GM21737 (cell line): ENCODE results near the gene HTRA3.
"Not testable (repeated sequence)": the region's sequence is repeated elsewhere in the genome, so short reads cannot be mapped to it uniquely, and the experiment has no call there.

Experiments used
- ATAC-seq: cut with Tn5 transposase; IDR thresholded peaks from one replicate; pipeline ENCODE4 v1.9.1; 2021; ENCODE audit warnings: mild to moderate bottlenecking, moderate library complexity; ENCODE audit not compliant: unreplicated experiment

The HTRA3 gene

GRCh38 chr4:8336412-8337075, 67.0 kb downstream of the HTRA3 start:
- ATAC-seq: no peak

- no peak for ATAC-seq
Measured at GRCh38 chr4:8338351-8338961, 68.9 kb downstream of the HTRA3 start.

- ATAC-seq: no peak
Measured at GRCh38 chr4:8340781-8341241, 71.3 kb downstream of the HTRA3 start.

GRCh38 chr4:8341281-8341680, 71.7 kb downstream of the HTRA3 start:
- not testable (repeated sequence) for ATAC-seq

DNA sequence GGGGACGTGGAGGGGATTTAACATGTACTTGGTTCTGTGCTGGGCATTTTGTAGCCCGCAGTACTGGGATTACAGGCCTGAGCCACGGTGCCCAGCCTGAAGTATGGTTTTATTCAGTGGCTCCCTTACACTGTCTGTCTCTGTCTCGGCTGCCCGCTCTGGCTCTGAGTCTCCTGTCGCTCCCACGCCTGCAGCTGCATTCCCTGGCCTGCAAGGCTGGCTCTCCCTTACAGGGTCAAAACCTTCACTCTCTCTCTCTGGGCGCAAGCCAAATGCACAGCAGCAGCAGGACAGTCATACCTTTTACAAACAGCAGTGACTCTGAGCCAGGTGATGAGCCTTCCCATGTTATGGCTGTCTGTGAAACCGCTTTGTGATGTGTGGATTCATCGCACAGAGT, 72.1 kb downstream of the HTRA3 start:
- no peak for ATAC-seq

GRCh38 chr4:8342651-8343261, 73.2 kb downstream of the HTRA3 start:
- ATAC-seq: no peak

DNA sequence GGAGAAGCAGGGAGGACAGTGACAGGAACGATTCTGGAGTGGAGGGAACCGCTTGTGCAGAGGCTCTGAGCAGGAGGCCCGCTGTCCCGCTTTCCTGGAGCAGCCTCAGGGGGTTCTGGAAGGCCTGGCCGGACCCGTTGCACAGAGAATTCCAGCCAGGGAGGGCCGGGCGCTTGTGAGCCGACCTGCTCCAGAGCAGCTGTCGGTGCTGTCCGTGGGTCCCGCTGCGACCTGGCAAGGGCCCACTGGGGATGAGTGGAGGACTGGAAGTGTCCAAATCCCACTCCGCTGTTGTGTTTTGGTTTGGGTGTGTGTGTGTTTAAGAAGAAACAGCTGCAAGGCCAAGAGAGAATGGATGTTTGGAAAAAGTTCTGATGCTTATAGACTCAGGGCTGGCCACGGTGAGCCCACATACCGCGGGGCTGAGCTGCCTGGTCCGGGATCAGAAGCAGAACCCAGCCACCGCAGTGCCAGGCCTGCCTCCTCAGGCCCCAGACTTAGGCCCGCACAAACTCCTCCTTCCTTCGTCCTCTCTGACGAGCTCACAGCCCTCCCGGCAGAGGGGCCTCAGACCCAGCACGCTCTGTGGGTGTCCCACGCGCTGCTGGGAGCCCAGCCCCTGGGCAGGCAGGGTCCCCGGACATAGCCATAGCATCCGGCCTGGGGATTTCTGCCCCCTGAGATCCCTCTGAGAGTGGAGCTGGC, 73.9 kb downstream of the HTRA3 start:
- no peak for ATAC-seq

DNA sequence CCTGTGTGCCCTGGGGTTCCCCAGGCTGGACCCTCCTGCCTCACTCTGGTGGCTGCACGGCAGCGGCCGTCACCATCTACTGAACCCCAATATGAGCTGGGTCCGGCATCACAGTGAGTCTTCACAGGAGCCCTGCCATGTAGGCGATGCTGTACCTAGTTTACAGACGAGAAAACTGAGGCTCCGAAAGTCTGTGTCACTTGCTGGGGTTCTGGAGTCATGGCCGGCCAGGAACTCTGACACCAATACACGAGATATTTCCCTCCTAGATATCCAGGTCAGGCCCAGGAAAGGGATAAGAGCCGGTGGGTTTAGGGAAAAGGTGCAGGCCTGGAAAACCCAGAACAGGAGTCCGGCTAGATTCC, 74.4 kb downstream of the HTRA3 start:
- no peak for ATAC-seq

DNA sequence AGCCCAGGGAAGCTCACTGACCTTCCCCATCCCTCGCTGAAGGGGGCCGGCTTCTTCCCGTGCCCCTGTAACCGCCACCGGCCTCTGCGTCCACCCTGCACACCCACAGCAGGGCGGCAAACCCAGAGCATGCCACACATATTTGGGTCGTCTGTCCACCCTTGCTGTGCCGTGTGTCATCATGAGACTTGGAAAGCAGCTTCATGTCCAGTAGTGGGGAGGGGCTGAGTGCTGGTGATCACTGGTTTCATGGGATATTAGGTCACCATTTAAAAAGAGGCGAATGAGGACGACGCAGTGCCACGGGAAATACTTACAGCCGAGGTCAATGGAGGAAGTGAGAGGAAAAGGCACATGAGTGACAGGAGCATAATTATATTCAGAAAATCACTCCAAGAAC, 74.8 kb downstream of the HTRA3 start:
- ATAC-seq: no peak

DNA sequence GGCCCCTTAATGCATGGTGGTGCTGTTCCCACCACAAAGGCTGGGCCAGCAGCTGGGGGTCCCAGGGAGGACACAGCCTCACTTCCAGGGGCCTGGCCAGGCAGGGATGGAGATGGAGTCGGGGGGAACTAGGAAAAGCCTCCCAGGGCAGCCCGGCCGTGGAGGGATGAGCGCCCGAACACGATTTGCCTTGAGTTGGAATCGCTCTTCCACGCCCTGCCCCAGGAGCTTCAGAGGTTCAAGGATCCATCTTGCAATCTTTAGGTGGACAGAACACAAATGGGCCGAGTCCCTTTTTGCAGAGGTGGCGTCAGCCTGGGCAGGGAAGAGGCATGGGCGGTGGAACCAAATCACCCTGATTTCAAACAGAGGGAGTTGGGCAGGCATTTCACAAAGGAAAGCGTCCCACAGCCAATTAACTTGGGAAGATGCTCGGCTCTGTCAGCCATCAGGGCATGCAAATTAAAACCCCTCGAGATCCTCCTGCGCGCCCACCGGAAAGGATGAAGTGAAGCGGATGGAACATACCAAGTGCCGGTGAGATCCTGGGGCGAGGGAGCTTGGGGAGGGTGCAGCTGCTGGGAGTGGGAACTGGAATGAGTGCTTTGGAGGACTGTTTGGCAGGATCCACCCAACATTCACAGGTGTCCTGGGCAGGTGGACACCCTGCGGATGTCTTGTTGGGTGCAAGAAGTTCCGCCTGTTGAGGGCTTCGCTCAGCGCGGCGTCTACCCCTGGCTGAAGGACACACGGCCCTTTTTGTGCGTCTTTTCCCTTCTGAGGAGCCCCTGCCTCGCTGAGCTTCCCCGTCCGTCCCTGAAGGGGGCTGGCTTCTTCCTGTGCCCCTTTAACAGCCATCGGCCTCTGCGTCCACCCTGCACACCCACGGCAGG, 75.7 kb downstream of the HTRA3 start:
- ATAC-seq: no peak

- no peak for ATAC-seq
Measured at GRCh38 chr4:8345946-8346814, 76.6 kb downstream of the HTRA3 start.

GRCh38 chr4:8346838-8347605, 77.5 kb downstream of the HTRA3 start:
- ATAC-seq: no peak

DNA sequence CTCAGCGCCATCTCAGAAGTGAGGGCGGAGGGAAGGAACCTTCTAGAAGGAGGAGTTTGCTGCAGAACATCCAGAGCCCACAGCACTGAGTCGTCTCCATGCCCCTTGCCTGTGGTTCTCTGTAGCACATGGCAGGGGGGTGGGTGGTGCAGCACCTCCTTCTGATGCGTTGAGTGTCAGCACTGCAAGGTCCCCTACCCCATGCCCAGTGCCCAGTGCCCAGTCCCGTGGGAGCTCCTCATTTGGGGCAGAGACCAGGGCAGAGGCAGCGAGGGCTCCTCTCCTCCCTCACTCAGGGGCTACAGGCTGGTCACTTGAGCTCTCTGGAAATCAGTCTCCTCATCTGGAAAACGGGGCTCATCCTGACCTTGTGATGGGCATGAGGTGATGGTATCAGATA, 78.1 kb downstream of the HTRA3 start:
- no peak for ATAC-seq

GRCh38 chr4:8348071-8348470, 78.5 kb downstream of the HTRA3 start:
- no peak for ATAC-seq

GRCh38 chr4:8349236-8349635, 79.7 kb downstream of the HTRA3 start:
- ATAC-seq: not testable (repeated sequence)

DNA sequence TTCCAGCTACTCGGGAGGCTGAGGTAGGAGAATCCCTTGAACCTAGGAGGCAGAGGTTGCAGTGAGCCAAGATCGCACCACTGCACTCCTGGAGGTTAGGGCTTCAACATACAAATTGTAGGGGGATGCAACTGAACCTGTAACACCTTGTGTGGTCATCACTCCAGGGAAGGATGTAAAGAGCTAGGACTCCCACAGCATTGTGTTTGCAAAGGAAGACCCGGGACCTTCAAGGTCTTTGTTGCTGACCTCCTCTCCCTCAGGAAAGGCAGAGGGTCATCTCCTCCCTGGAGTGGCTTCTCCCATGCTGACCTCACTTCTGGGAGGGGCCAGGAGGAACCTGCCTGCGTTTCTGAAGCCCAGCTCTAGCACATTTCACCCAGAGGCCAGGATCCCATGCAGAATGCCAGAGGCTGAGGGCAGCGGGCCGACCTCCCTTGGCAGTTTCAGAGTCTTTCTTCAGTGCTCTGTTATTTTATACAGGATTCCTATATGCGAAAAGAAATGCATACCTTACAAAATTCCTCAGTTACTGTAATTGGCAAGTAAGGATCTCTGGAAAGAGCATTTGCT, 80.2 kb downstream of the HTRA3 start:
- ATAC-seq: no peak

DNA sequence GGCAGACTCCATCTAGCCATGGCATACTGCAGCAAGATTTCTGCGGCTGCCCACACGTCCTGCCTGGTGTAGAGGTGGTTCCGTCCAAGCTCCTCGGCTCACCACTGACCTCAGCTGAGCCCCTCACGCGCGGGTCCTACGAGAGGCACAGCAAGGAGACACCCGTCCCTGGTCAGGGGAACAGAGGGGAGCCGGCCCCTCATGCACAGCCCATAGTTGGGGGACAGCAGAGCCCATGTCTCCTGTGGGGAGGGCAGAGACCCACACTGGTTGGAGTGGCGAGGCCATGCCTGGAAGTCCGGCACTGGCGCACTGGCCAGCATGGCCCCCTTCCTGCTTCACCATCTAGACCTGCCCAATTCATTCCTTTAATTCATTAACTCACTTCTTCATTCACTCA, 80.8 kb downstream of the HTRA3 start:
- no peak for ATAC-seq

GRCh38 chr4:8350841-8351461, 81.4 kb downstream of the HTRA3 start:
- no peak for ATAC-seq
